Non-pigmented ciliary epithelial cell (primary cell): ENCODE data around the gene FXYD1.
"Not testable (repeated sequence)": the region's sequence is repeated elsewhere in the genome, so short reads cannot be mapped to it uniquely, and the experiment has no call there.

Experiments used
- DNase-seq: peaks from one replicate; pipeline ENCODE4 v3.0.0-alpha.2; 2010; ENCODE audit warnings: low read depth

The FXYD1 gene

DNA sequence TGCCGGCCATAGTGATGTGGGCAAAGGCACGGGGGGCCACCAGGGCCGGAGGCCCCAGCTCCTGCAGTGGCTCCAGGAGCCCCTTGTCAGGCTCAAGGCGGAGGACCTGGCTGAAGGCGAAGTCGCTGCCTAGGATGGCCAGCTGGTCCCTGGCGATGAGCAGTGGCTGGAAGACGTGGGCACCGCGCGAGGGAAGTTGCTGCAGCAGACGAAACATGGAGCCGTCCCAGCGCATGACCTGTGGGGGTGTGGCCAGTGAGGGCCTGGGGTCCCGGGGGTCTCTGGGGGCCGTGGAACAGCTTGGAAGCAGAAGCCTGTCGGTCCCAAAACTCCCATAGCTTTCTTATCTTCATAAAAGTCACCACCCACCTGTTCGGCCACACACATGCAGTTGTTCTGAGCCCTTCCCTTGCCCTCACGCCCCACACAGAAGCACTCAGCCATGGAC is 13.3 kb upstream of the FXYD1 start:
- DNase-seq: no peak

DNA sequence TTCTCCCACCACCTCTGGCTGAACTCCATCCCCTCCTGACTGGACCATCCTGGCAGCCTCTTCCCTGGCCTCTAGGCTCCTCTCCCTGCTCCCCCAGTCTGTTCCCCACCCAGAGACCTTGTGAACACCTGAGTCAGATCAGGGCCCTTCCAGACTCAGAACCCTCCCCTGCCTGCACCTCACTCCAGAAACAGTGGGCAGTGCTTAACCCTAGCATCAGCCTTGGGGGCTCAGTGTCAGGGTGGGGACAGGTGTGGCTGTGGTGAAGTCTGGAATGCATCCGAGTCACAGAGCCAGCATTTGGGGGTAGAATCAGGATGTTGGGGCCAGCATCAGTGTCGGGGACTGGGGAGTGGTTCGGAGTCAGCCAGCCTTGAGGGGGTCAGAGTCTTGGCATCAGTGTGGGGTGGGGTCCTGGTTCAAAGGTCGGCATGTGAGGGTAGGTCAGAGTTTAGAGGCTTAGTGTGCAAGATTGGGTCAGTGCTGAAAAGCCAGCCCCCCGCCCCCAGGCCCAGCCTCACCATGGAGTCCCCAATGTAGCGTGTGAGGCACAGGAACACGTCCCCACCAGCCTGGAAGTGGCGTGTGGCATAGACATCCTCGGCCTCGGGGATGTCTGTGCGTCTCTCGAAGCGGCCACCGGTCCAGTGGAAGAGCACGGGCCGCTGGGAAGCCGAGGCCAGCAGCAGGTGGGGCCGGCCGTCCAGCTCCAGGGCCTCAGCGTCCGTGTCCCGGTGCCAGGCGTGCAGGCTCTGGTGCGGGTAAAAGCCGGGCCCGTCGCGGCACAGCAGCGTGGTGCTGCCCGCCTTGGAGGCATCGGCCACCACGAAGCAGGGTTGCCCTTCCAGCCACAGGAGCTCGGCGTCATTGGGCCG is 12.6 kb upstream of the FXYD1 start:
- no peak for DNase-seq

DNA sequence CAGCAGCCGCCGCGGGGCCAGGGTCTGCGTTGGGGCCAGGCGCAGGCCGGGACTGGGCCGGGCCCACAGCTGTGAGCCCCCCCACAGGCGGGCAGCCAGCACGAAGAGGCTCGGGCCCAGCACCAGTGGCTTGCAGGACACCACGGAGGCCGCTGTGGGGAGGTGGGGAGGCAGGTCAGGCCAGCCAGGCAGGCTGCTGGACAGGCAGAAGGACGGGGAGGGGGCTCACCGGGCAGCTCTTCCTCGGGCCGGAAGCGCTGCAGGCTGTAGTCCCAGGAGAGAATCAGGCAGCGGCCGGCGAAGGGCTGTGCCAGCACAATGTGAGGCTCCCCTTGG is 12.0 kb upstream of the FXYD1 start:
- no peak for DNase-seq

DNA sequence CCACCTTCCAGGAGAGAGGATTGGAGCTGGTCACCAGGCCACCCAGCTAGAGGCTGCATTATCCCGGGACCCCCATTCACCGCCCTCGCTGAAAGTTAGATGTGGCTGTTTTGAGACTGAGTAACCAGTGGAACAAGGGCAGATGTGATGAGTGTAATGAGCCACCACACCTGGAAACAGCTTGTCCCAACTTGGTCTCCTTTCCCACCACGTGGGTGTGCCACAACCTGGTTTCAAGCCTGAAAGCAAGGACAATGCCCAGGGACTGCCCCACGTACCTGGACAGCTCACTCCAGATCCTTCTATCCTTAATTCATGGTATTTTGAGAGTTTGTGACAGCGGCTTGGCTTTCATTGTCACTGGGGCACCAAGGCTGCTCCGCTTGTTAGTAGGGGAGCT is 10.8 kb upstream of the FXYD1 start:
- no peak for DNase-seq

DNA sequence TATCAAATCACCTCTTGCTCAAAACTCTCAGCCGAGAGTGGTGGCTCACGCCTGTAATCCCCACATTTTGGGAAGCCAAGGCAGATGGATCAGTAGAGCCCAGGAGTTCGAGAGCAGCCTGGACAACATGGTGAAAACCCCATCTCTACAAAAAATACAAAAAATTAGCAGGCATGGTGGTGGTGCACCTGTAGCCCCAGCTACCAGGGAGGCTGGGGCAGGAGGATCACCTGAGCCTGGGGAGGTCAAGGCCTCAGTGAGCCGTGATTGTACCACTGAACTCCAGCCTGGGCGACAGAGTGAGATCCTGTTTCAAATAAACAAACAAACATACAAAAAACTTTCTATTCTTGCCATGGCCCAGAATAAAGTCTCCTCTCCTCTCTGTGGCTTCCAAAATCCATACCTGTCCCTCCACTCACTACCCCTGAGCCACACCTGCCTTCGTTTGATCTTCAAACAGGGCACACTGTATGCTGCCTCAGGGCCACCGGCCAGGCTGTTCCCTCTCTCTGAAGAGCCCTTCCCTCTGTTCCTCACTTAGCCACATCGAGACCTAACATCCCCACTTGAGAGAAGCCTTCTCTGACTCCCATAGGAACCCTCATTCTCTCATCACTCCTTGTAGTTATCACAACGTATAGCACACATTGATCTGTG is 10.1 kb upstream of the FXYD1 start:
- DNase-seq: no peak

DNA sequence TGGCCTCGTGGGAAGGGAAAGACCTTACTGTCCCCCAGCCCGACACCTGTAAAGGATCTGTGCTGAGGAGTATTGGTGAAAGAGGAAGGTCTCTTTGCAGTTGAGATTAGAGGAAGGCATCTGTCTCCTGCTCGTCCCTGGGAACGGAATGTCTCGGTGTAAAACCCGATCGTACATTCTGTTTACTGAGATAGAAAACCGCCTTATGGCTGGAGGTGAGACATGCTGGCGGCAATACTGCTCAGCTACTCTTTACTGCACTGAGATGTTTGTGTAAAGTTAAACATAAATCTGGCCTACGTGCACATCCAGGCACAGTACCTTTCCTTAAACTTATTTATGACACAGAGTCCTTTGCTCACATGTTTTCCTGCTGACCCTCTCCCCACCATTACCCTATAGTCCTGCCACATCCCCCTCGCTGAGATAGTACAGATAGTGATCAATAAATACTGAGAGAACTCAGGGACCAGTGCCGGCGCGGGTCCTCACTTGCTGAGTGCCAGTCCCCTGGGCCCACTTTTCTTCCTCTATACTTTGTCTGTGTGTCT is 8.8 kb upstream of the FXYD1 start:
- not testable (repeated sequence) for DNase-seq

DNA sequence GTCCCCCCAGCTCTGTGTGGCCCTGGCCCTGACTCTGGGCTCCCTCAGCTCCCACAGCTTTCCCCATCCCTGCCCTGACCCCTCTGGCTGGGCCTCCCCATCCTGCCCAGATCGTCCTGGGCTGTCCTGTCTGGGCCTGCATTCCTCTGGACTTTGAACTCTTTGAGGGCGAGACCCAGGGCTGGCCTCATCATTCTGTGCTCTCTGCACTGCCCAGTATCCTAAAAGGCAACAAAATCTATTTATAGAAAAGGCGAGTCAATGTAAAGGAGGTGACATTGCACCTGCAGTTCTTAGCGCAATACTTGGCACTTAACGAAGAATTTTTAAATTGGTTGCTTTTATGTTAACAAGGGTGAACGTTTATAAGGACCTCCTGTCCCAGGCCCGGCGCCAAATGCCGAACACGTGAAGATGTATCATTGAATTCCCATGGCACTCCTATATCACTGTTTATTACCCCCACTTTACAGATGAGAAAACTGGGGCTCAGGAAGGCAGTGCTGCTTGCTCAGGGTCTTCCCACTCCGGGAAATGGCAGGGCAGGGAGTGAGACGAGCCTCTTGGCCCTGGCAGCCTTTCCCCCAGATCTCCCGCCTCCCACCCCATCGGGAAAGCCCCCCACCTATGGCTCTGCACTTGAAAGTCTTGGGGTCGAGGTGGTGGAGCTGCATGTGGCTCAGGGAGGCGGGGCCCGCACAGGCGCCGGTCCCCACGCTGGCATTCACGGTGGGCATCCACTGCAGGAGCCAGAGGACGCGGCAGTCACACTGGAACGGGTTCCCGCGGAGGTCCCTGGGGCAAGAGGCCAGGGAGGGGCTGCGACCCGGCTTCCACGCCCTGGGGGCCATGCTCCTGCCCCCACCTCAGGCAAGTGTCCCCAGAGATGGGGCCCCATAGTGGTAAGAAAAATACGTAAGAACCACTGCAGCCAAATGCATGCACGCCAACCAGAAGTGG is 7.6 kb upstream of the FXYD1 start:
- DNase-seq: no peak

DNA sequence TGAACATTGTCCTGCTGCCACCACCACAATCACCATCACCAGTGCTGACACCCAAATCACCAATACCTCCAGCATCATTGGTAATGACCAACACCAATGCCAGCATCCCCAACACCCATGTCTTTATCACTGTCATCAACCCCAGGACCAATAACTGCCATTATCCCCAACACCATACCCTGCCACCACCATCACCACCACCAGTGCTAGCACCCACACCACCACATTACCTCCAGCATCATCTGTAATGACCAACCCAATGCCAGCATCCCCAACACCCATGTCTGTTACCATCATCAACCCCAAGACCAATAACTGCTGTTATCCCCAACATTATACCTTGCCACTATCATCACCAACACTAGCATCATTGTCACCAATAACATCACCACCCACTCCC is 6.4 kb upstream of the FXYD1 start:
- DNase-seq: no peak

DNA sequence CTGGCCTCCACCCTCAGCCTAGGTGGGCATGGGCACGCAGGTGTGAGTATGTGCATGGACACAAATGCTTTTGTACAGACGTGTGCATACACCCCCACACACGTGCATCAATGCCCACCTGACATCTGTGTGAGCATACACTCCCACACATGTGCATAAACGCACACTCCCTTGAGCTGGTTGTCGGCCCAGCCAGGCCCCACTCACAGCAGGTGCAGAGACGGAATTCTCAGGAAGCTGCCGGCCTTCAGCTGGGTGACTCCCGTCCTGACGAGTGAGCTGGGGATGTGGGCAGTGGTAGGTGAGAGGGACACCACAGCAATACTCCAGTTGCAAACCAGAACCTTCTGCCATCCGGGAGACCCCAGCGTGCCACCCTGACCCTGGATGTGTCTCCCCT is 4.8 kb upstream of the FXYD1 start:
- no peak for DNase-seq

DNA sequence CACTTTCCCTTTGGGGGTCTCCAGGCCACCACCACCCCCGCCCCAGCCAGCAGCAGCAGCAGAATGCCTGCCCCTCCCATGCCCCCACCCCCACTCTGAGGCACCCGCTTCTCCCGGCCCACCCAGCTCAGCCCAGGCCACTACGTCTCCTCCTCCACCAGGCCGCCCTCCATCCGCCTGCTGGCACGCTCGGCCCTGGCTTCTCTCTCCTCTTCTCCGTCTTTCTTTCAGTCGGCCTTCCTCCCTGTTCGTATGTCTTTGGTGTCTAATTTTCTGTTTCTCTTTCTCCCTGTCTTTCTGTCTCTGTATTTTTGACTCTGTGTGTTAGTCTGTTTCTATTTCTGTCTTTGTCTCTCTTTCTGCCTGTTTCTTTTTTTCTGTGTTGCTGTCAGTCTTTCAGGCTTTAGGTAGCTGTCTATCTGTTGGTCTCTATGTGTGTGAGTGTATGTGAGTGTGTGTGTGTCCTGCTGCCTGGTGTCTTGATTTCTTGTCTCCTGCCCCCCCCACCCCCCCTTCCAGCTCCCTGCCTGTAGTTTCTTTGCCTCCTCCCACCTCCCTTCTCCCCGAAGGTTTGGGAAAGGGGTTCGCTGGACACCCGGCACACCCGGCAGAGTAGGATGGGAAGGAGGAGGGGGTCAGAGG is 3.9 kb upstream of the FXYD1 start, which contains the start of gene LGI4:
Gene LGI4, minus strand, starts transcription at position 459 of the 642 bp plus-strand sequence. Its CDS starts 379 bp downstream, at position 80.
- no peak for DNase-seq

DNA sequence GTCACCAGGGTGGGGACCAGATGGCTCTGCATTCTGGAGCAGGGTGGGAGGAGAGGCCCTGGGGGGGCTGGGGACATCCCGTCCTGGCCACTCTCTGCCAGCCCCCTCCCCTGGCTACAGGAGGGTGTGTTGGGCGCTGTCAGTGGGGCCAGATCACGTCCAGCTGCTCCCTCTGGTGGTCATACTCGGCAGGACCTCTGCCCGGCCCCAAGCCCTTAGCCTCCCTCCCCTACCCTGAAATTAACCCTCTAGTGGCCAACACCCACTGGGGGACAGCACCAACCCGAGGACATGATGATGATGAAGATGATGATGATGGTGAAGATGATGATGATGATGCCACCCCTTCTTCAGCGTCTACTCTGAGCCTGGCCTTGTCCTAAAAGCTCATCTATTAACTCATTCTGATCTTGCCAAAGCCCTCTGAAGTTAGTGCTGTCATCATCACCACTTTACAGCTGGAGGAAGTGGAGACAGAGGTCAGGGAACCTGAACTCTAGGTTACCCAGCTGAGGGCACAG is 3.2 kb upstream of the FXYD1 start:
- no peak for DNase-seq

DNA sequence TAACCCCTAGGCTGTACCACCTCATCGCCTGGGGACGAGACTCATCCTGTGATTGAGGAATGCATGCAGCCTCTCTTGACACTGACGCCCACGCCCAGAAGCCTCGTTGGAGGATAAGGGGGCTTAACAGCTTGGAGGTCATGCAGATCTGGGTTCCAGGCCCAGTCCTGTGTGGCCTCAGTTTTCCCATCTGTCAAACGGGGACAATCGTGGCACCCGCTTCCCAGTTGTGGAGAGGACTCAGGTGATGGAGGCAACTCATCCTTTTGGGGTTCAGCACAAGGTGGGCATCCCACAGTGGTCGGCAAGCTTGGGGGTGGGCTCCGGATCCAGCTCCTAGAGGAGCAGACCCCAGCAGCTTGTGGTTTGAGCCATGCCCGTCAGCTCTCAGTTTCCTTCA is 2.4 kb upstream of the FXYD1 start:
- no peak for DNase-seq

DNA sequence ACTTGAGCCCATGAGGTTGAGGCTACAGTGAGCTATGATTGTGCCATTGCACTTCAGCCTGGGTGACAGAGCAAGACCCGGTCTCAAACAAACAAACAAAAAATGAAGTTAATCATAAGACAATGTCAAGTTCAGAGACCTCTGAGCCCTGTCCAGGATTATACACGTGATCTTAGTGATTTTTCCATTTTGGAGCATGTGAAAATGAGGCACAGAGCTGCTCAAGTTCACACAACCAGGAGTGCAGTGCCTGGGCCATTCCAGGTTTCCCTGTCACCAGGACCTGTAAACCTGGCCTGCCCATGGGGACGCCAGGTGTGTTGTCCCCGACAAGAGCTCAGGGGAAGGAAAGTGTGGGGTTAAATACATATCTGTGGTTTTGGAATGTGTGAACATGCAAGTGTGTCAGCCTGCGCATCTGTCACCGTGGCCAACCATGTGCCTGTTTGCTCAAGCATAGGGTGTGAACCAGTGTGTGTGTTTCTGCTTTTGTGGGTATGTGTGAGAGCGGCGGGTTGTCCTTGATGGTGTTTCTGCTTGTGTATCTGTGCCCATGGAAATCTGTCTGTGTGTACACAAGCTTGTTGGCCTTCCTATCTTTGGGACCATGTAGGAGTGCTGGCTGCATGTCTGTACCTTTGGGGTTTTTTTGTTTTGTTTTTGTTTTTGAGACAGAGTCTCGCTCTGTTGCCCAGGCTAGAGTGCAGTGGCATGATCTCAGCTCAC is 1.5 kb upstream of the FXYD1 start:
- no peak for DNase-seq

DNA sequence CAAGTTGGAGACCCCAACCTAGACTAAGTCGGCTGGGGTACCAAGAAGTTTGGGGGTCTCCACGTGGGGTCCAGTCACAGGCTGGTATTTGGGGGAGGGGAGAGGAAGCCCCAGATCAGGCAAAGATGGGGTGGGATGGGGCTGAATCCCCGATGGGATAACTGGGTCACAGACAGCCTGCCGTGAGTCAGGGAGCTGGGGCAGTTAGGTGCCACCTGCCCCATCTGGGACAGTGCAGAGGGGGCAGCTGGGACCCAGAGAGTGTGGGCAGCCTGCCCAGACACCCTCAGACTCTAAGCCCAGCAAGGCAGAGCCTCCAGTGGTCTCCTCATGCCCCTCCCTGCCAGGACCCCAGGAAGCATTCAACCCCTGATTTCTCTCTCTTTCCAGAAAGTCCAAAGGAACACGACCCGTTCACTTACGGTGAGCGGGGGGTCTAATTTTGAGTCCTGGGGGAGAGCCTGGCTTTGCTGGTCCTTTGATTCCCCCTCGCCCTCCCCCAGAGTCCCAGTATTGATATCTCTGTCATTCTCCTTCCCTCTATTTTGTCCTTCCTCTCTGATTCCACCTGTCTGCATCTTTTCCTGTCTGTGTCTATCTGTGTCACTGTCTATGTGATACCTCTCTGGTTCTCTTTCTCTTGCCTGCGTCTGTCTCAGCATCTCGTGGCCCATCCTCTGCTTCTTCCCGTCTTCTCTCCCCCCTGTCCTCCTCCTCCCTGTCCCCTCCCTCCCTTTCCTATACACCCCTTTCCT is 1.8 kb downstream of the FXYD1 start:
- no peak for DNase-seq

DNA sequence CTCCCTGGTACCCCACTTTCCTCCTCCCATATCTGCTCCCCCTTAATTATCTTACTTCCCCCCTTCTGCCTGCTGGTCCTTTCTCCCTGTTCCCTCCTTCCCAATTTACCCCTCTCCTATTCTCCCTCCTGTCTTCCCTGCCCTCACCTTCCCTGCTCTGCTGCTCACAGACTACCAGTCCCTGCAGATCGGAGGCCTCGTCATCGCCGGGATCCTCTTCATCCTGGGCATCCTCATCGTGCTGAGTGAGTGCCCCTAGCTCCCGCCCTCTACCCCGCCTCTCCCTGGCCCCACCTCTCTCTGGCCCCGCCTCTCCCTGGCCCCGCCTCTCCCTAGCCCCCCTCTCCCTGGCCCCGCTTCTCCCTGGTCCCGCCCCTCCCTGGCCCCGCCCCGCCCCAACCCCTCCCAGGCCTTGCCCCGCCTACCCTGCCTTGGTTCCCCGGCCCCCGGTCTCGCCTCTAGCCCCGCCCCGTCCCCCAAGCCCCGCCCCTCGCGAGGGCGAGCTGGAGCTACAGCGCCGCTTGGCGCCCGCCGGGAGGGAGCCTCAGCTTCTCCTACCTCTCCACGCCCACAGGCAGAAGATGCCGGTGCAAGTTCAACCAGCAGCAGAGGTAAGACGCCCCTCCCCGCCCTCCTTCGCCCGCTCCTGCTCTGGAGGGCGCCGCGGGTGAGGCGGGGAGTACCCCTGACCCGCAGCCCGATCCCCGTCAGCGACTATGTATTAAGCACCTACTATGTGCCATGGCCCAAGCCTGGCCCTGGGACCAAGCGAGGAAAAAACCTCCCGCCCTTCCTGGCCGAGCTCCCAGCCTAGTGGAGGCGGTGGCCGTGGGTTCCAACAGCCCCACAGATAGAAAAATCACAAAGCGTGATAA is 2.6 kb downstream of the FXYD1 start:
- no peak for DNase-seq

DNA sequence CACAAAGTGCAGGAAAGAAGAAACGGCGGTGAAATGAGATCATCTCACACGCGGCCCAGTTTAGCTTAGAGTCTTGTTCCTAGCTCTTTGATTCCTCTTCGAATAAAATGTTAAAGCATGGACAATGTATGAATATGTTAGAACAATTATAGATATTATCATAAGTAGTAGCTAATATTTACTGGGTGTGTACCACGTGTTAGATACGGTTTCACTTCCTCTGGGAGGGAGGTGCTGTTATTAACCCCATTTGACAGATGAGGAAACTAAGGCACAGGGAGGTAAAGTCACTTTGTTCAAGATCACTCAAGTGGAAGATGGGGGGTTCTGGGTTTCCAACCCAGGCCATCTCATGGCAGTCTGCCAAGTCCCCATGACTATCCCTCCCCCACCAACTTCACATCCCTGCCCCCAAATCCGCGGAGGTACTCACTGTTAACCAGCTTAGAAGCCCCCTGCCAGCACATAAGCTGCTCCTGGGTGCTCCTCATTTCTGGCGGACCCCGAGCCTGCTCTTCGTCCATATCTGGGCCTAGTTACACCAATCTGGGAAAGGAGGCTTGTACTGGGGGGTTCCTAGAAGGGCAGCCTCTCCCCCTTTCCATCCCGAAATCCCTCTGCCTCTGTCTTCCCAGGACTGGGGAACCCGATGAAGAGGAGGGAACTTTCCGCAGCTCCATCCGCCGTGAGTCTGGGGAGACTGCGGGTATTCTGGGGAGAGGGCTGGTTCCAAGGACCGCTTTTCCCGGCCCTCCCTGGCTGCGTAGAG is 3.4 kb downstream of the FXYD1 start:
- no peak for DNase-seq

DNA sequence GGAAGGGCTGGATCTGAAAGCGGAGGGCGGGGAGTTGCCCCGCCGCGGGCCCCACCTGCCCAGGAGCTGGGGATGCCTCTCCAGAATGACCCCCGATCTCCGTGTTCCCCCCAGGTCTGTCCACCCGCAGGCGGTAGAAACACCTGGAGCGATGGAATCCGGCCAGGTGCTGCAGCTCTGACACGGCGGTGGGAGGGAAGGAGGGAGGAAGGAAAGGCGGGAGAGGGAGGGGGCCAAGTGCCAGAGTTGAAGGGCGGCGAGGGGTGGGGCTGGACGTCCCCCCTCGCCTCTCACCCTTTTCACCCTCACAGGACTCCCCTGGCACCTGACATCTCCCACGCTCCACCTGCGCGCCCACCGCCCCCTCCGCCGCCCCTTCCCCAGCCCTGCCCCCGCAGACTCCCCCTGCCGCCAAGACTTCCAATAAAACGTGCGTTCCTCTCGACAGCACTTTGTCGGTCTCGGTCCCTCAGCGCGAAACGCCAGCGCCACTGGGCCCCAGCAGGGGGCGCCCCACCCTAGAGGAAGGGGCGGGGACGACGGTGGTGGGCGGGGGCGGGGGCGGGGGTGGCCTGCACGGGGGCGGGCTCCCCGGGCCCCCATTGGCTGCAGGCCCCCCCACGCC is 4.1 kb downstream of the FXYD1 start:
- no peak for DNase-seq
